Measurements from ENCODE around the gene UACA. TPM values are rescaled to one million over a fixed set of nuclear protein-coding genes. Genes with fewer than 3 reads are reported as not detected.

The UACA gene
- total RNA-seq, 1 donor from 2014 or later: 35.7 TPM

GRCh38 chr15:70647396-70647795 lies 116.0 kb downstream of the UACA start:
- Histone ChIP-seq H3K9me3 (no peaks in the 10 kb centered on the region), H3K36me3 (no peaks in the 10 kb centered on the region), H3K27ac (no peak overlapping the region), H3K27me3 (ENCODE audit: low read depth) (no peaks in the 10 kb centered on the region), H3K4me1 (no peaks in the 10 kb centered on the region), H3K4me3 (no peak overlapping the region)
- ATAC-seq: no peak
- no peak for DNase-seq
- TF ChIP-seq CTCF (IDR thresholded peaks at IDR 0.05): no peak
- intact Hi-C loops (cut with DNase I): no loop called here

- no peaks in the 10 kb centered on the region for H3K4me1 ChIP-seq
- intact Hi-C loops (cut with DNase I): no loop called here
- H3K27me3 ChIP-seq (ENCODE audit: low read depth): no peaks in the 10 kb centered on the region
- H3K27ac ChIP-seq: no peak overlapping the region
- ATAC-seq (no peak), DNase-seq (no peak)
- no peak overlapping the region for H3K4me3 ChIP-seq
- no peak for TF ChIP-seq CTCF (IDR thresholded peaks at IDR 0.05)
- H3K9me3 ChIP-seq: no peaks in the 10 kb centered on the region
- H3K36me3 ChIP-seq: no peaks in the 10 kb centered on the region
Observed at GRCh38 chr15:70646169-70646568, 117.2 kb downstream of the UACA start.

GRCh38 chr15:70643783-70644125 lies 119.6 kb downstream of the UACA start:
- Histone ChIP-seq H3K36me3 (no peaks in the 10 kb centered on the region), H3K9me3 (no peaks in the 10 kb centered on the region), H3K27ac (no peak overlapping the region), H3K27me3 (ENCODE audit: low read depth) (no peaks in the 10 kb centered on the region), H3K4me1 (no peaks in the 10 kb centered on the region), H3K4me3 (no peak overlapping the region)
- no peak for TF ChIP-seq CTCF (IDR thresholded peaks at IDR 0.05)
- intact Hi-C loops (cut with DNase I): no loop called here
- no peak for DNase-seq
- no peak for ATAC-seq

- Histone ChIP-seq H3K27me3 (ENCODE audit: low read depth) (no peaks in the 10 kb centered on the region), H3K9me3 (no peaks in the 10 kb centered on the region), H3K4me1 (no peaks in the 10 kb centered on the region), H3K36me3 (no peaks in the 10 kb centered on the region), H3K27ac (no peak overlapping the region), H3K4me3 (no peak overlapping the region)
- ATAC-seq: no peak
- no peak for TF ChIP-seq CTCF (IDR thresholded peaks at IDR 0.05)
- DNase-seq: no peak
- intact Hi-C loops (cut with DNase I): no loop called here
Observed at GRCh38 chr15:70643106-70643782, 120.1 kb downstream of the UACA start.

GRCh38 chr15:70636540-70637165 lies 126.7 kb downstream of the UACA start:
- Histone ChIP-seq H3K9me3 (no peaks in the 10 kb centered on the region), H3K36me3 (no peaks in the 10 kb centered on the region), H3K4me3 (no peak overlapping the region), H3K27me3 (ENCODE audit: low read depth) (no peaks in the 10 kb centered on the region), H3K27ac (no peak overlapping the region), H3K4me1 (no peaks in the 10 kb centered on the region)
- no peak for ATAC-seq
- no peak for DNase-seq
- no peak for TF ChIP-seq CTCF (IDR thresholded peaks at IDR 0.05)
- intact Hi-C loops (cut with DNase I): no loop called here
